ENCODE measurements around the gene POU6F1.

DNA sequence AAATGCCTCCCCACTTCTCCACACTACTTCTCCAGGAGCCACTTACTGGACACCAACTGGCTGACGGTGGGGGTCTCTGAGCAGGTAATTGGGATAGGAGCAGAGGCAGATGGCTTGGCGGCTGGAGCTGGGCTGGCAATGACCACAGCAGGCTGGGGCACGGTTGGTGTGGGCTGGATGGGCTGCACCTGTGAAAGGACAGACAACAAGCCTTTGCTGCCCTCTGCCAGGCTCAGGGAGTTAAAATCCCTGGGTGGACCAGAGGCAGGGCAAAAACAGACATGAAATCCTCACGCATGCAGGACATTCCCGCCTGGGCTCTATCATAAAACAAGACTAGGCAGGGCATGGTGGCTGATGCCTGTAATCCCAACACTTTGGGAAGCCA is 25.6 kb downstream of the POU6F1 start:
- TF ChIP-seq EP300 (IDR thresholded peaks at IDR 0.05) (no peak), POLR2A (IDR thresholded peaks at IDR 0.05) (no peak)
- TF ChIP-seq, protein P1, sequence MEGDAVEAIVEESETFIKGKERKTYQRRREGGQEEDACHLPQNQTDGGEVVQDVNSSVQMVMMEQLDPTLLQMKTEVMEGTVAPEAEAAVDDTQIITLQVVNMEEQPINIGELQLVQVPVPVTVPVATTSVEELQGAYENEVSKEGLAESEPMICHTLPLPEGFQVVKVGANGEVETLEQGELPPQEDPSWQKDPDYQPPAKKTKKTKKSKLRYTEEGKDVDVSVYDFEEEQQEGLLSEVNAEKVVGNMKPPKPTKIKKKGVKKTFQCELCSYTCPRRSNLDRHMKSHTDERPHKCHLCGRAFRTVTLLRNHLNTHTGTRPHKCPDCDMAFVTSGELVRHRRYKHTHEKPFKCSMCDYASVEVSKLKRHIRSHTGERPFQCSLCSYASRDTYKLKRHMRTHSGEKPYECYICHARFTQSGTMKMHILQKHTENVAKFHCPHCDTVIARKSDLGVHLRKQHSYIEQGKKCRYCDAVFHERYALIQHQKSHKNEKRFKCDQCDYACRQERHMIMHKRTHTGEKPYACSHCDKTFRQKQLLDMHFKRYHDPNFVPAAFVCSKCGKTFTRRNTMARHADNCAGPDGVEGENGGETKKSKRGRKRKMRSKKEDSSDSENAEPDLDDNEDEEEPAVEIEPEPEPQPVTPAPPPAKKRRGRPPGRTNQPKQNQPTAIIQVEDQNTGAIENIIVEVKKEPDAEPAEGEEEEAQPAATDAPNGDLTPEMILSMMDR (IDR thresholded peaks at IDR 0.05): no peak

Measured in gastroesophageal sphincter (tissue), 3 donors.